RWPE2 (cell line): ENCODE measurements around the gene LIN7B.

ENCODE experiments used
- ATAC-seq: fragments of 200-7000 bp; cut with Tn5 transposase; 3 replicates; pipeline ENCODE4 v1.9.1; 2021; ENCODE audit warnings: low read depth
- DNase-seq: peaks from one replicate; pipeline ENCODE4 v3.0.0-alpha.2; 2020; ENCODE audit warnings: low spot score
- H3K27ac ChIP-seq: fragments of 450-650 bp; 2 replicates; pipeline ENCODE4 v1.5.1; 2017; ENCODE audit warnings: mild to moderate bottlenecking; ENCODE audit not compliant: poor library complexity, severe bottlenecking
- H3K27me3 ChIP-seq: fragments of 250-450 bp; sonication (Bioruptor Pico); 2 replicates; pipeline ENCODE4 v1.5.1; 2021; ENCODE audit warnings: mild to moderate bottlenecking, moderate library complexity; ENCODE audit not compliant: insufficient read depth, poor library complexity, severe bottlenecking
- H3K36me3 ChIP-seq: fragments of 250-450 bp; sonication (Bioruptor Pico); 2 replicates; pipeline ENCODE4 v1.5.1; 2020; ENCODE audit warnings: low read depth, mild to moderate bottlenecking, moderate library complexity
- H3K4me1 ChIP-seq: fragments of 250-450 bp; sonication (Bioruptor Pico); 2 replicates; pipeline ENCODE4 v1.5.1; 2021; ENCODE audit warnings: mild to moderate bottlenecking, moderate library complexity; ENCODE audit not compliant: insufficient read depth, poor library complexity, severe bottlenecking
- H3K4me3 ChIP-seq: fragments of 250-450 bp; sonication (Bioruptor Pico); 2 replicates; pipeline ENCODE4 v1.5.1; 2021; ENCODE audit warnings: mild to moderate bottlenecking, moderate library complexity; ENCODE audit not compliant: severe bottlenecking
- H3K9me3 ChIP-seq: fragments of 250-450 bp; sonication (Bioruptor Pico); 2 replicates; pipeline ENCODE4 v1.5.1; 2021; ENCODE audit warnings: mild to moderate bottlenecking, moderate library complexity; ENCODE audit not compliant: severe bottlenecking
- CTCF ChIP-seq: fragments of 450-650 bp; IDR thresholded peaks from one replicate; pipeline ENCODE4 v1.5.1; 2017; ENCODE audit warnings: mild to moderate bottlenecking, moderate library complexity; ENCODE audit not compliant: poor library complexity, severe bottlenecking

LIN7B gene

GRCh38 chr19:49148044-49148682 is 34.0 kb downstream of the LIN7B start:
- H3K27ac ChIP-seq = no peak overlapping the region
- no peak overlapping the region for H3K4me3 ChIP-seq
- H3K36me3 ChIP-seq = no peaks in the 10 kb centered on the region
- no peaks in the 10 kb centered on the region for H3K4me1 ChIP-seq
- no peaks in the 10 kb centered on the region for H3K27me3 ChIP-seq
- no peaks in the 10 kb centered on the region for H3K9me3 ChIP-seq
- no peak for ATAC-seq
- TF ChIP-seq CTCF = no peak
- no peak for DNase-seq

GRCh38 chr19:49148784-49149651 is 34.8 kb downstream of the LIN7B start:
- peak; percentile 61 for ATAC-seq
- no peaks in the 10 kb centered on the region for H3K4me1 ChIP-seq
- peak overlapping the region; percentile 55 for H3K27ac ChIP-seq
- no peaks in the 10 kb centered on the region for H3K36me3 ChIP-seq
- H3K9me3 ChIP-seq = no peaks in the 10 kb centered on the region
- H3K4me3 ChIP-seq = peak overlapping the region; percentile 49
- no peaks in the 10 kb centered on the region for H3K27me3 ChIP-seq
- peak; percentile 100 for DNase-seq
- no peak for TF ChIP-seq CTCF

DNA sequence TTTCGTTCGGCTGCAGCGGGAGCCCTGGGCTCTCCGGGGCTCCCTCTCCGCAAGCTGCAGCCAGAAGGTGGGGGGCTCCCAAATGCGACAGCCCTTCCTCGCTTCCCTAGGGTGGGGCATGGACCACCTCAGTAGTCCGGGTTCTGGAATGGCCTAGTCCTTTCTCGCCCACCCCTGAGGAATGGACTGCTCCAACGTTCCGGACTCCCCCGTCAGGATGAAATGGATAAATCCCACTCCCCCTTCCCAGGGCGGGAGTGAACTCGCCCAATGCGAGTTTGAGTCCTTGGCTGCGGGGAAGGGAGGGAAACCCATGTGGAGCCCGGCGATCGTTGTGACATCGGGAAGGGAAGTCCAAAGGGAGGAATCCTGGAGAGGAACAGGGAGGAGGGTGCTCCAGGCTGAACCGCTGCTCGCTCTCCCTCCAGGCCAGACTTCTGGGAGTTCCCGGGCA is 35.5 kb downstream of the LIN7B start:
- Histone ChIP-seq H3K27me3 (no peaks in the 10 kb centered on the region), H3K4me3 (peak overlapping the region; percentile 49), H3K36me3 (no peaks in the 10 kb centered on the region), H3K4me1 (no peaks in the 10 kb centered on the region), H3K9me3 (no peaks in the 10 kb centered on the region), H3K27ac (peak overlapping the region; percentile 55)
- DNase-seq (no peak), ATAC-seq (peak; percentile 7; the same call in 2 of the 3 replicates)
- no peak for TF ChIP-seq CTCF

DNA sequence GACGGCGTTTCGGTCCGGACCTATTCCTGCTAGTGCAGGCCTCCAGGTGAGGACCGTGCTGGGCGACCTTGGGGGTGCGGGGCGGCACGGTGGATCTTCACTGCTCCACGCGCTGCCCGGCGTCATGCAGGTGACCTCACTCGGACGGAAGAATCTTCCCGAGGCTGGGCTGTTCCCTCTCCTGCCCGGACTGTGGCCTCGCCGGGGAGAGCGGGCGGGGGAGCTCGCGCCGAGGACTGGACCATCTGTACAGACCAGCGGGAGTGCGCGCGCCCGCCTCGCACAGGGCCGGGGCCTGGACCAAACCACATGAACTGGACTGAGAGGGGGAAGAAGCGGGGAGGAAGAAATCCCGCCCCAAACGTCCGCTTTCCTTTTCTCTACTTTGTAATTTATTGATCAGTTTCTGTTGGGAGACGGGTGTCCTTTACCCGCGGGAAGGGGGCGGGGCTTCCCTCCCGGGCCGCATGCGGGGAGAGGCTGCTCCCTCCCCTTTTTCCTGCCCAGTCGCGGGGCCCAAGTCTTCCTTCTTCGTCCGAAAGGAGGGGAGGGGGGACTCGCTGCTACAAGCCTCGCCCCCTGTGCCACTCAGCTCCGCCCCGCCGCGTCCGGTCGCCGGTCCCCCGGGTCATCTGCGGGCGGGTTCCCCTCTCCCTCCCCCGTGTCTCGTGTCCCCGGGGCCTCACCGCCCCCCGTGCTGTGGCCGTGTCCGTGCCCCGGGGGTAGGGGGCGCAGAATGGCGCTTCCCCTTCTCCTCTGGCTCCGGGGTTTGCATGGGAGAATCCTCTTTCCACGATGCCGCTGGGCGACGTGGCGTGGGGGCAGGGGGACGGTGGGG is 36.2 kb downstream of the LIN7B start:
- H3K27ac ChIP-seq = peak overlapping the region; percentile 55
- no peaks in the 10 kb centered on the region for H3K27me3 ChIP-seq
- peak overlapping the region; percentile 49 for H3K4me3 ChIP-seq
- TF ChIP-seq CTCF = no peak
- peak; percentile 37 for ATAC-seq
- no peaks in the 10 kb centered on the region for H3K9me3 ChIP-seq
- DNase-seq = peak; percentile 86
- H3K36me3 ChIP-seq = no peaks in the 10 kb centered on the region
- H3K4me1 ChIP-seq = no peaks in the 10 kb centered on the region
